ENCODE results near the gene C19orf33.

DNA sequence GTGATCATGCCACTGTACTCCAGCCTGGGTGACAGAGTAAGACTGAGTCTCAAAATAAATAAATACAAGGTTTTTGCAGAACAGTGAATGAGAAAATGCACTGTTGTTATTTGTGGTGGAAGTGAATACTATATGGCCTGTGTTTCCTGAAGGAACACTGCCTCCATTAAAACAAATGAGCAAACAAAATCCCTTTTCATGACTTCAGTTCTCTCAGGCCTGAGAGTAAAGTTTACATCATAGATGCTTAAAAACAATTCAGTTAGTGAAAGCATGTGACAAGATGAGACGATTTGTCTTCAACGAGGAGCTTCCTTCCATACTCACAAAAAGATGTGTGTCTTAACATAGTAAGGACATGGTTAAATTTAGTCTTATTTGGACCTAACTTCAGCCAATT, 25.3 kb upstream of the C19orf33 start:
- TF ChIP-seq, protein P1, sequence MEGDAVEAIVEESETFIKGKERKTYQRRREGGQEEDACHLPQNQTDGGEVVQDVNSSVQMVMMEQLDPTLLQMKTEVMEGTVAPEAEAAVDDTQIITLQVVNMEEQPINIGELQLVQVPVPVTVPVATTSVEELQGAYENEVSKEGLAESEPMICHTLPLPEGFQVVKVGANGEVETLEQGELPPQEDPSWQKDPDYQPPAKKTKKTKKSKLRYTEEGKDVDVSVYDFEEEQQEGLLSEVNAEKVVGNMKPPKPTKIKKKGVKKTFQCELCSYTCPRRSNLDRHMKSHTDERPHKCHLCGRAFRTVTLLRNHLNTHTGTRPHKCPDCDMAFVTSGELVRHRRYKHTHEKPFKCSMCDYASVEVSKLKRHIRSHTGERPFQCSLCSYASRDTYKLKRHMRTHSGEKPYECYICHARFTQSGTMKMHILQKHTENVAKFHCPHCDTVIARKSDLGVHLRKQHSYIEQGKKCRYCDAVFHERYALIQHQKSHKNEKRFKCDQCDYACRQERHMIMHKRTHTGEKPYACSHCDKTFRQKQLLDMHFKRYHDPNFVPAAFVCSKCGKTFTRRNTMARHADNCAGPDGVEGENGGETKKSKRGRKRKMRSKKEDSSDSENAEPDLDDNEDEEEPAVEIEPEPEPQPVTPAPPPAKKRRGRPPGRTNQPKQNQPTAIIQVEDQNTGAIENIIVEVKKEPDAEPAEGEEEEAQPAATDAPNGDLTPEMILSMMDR (conservative IDR thresholded peaks at IDR 0.05; ENCODE audit: low read length): no peak
- TF ChIP-seq EZH2phosphoT487 (IDR thresholded peaks at IDR 0.05; ENCODE audit: borderline replicate concordance): no peak
